Raji (cell line): ENCODE data around the gene GPM6B.

ENCODE experiments used
- POLR2A ChIP-seq: IDR thresholded peaks from 2 replicates; pipeline ENCODE4 v1.6.1; 2011; ENCODE audit warnings: low read depth, low read length, control low read depth; ENCODE audit not compliant: insufficient read depth

GPM6B gene

GRCh38 chrX:13834355-13834754 is 17.5 kb upstream of the GPM6B start:
- no peak for TF ChIP-seq POLR2A

- TF ChIP-seq POLR2A: no peak
Observed at GRCh38 chrX:13829983-13830382, 13.1 kb upstream of the GPM6B start.

- TF ChIP-seq POLR2A: no peak
Observed at GRCh38 chrX:13828392-13828791, 11.5 kb upstream of the GPM6B start.

GRCh38 chrX:13827298-13828090 is 10.6 kb upstream of the GPM6B start:
- no peak for TF ChIP-seq POLR2A

GRCh38 chrX:13826770-13827169 is 9.9 kb upstream of the GPM6B start:
- TF ChIP-seq POLR2A: no peak

DNA sequence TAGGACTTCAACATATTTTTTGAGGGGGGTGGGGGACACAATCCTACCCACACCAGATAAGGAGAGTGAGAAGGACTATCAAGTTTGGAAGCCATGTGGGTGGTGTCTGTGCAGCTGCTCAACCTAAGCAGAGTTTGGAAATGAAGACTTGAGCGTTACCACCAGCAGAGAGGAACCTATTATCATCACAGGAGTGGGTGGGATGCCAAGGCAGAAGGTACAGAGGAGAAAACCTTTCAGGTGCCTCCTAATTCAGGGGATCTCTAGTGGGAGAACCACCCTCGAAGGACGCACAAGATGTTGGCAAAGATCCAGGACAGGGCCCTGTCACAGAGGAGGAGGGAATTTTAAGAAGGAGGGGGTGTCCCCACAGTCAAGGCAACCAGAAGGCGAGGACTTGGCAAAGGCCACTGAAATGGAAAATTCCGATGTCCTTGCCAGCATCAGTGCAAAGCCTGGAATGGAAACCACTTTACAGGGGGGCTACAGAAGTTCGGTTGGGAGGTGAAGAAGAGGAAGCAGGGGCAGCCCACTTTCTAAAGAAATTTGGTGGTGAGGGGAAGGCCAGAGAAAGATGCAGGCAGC is 8.4 kb upstream of the GPM6B start:
- TF ChIP-seq POLR2A: no peak

DNA sequence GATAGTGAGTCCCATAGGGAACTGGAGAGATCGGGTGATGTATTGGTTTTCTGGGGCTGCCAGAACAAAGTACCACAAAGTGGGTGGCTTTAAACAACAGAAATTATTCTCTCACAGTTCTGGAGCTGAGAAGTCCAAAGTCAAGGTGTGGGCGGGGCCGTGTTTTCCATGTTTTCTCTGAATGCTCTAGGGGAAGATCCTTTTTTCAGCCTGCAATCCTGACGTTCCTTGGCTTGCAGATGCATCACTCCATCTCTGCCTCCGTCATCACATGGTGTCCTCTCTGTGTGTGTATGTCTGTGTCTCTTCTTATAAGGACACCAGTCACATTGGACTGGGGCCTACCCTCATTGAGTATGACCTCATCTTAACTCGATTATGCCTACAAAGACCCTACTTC is 7.9 kb upstream of the GPM6B start:
- TF ChIP-seq POLR2A: no peak

GRCh38 chrX:13821738-13822137 is 4.8 kb upstream of the GPM6B start:
- no peak for TF ChIP-seq POLR2A

GRCh38 chrX:13816176-13816575 is 717 bp downstream of the GPM6B start:
- TF ChIP-seq POLR2A: no peak

DNA sequence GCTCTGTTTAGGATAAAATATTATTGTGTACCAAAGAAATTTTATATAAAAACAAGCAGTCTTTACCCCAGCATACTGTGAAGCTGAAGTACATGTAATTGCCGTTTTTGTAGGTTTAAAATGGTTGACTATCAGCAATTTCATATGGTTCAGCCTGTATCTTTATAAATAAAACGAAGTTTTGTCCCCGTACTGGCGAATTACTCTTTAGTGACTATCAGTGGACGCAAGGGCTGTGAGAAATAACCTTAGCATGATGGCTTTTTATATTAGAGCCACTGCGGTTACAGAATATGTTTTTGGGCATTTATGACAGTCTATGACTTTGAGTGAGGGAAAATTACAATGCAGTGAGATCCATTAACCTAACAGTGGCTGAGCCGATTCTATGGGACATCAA is 1.2 kb downstream of the GPM6B start:
- no peak for TF ChIP-seq POLR2A

- TF ChIP-seq POLR2A: no peak
Observed at GRCh38 chrX:13808865-13809264, 8.0 kb downstream of the GPM6B start.

- TF ChIP-seq POLR2A: no peak
Observed at GRCh38 chrX:13808293-13808692, 8.6 kb downstream of the GPM6B start.

- no peak for TF ChIP-seq POLR2A
Observed at GRCh38 chrX:13805241-13805640, 11.7 kb downstream of the GPM6B start.

GRCh38 chrX:13803116-13803515 is 13.8 kb downstream of the GPM6B start:
- TF ChIP-seq POLR2A: no peak

- no peak for TF ChIP-seq POLR2A
Observed at GRCh38 chrX:13798184-13798583, 18.7 kb downstream of the GPM6B start.

DNA sequence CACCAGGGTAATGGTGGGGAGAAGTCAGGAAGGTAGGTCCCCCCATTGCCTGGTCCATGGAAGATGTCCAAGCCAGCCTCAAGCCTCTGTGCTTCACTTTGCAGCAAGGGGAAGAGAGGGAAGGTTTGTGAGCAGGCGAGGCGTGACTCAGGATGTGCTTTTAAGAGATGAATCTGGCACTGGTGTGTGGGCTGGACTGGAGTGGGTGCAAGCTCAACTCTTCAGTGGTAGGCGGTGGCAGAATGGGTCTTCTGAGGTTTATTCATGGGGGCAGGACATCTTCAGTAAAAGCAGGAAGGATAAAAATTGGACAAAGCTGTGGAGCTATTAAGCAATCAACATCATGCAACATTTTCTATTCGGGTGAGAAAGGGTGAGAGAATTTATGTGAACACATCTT is 19.4 kb downstream of the GPM6B start:
- no peak for TF ChIP-seq POLR2A

GRCh38 chrX:13794417-13794816 is 22.5 kb downstream of the GPM6B start:
- TF ChIP-seq POLR2A: no peak
